NCI-H226 (cell line): Measurements from ENCODE around the gene ZFP69B.
"Not testable (repeated sequence)": the region's sequence is repeated elsewhere in the genome, so short reads cannot be mapped to it uniquely, and the experiment has no call there.

Experiments used
- DNase-seq: peaks from one replicate; pipeline ENCODE4 v3.0.0-alpha.2; 2015

Gene ZFP69B

GRCh38 chr1:40438391-40439015 is 11.8 kb upstream of the ZFP69B start:
- no peak for DNase-seq

GRCh38 chr1:40439247-40439646 is 11.0 kb upstream of the ZFP69B start:
- no peak for DNase-seq

GRCh38 chr1:40450495-40451237 is 390 bp downstream of the ZFP69B start:
- no peak for DNase-seq

GRCh38 chr1:40451238-40451585 is 936 bp downstream of the ZFP69B start:
- no peak for DNase-seq

GRCh38 chr1:40454873-40455272 is 4.6 kb downstream of the ZFP69B start:
- no peak for DNase-seq

- no peak for DNase-seq
Observed at GRCh38 chr1:40462956-40463590, 12.8 kb downstream of the ZFP69B start.

- DNase-seq: no peak
Observed at GRCh38 chr1:40469327-40469726, 19.1 kb downstream of the ZFP69B start.

- no peak for DNase-seq
Observed at GRCh38 chr1:40475268-40475667, 25.0 kb downstream of the ZFP69B start.

GRCh38 chr1:40476924-40477677 is 26.8 kb downstream of the ZFP69B start, which contains the start of gene ZFP69:
Gene ZFP69, plus strand, starts transcription at chr1:40477290. Its CDS starts 2,072 bp downstream, at chr1:40479362.
- peak; percentile 43 for DNase-seq

GRCh38 chr1:40477678-40478053 is 27.4 kb downstream of the ZFP69B start:
- no peak for DNase-seq

- no peak for DNase-seq
Observed at GRCh38 chr1:40478276-40478675, 28.0 kb downstream of the ZFP69B start.

- no peak for DNase-seq
Observed at GRCh38 chr1:40479156-40479555, 28.9 kb downstream of the ZFP69B start.

GRCh38 chr1:40495315-40495903 is 45.1 kb downstream of the ZFP69B start:
- no peak for DNase-seq

- DNase-seq: not testable (repeated sequence)
Observed at GRCh38 chr1:40502651-40503050, 52.4 kb downstream of the ZFP69B start.

- no peak for DNase-seq
Observed at GRCh38 chr1:40507973-40508372, 57.7 kb downstream of the ZFP69B start.

GRCh38 chr1:40508375-40509341 is 58.4 kb downstream of the ZFP69B start, which contains the start of gene EXO5:
Gene EXO5, plus strand, starts transcription at chr1:40508767. Its CDS starts 5,778 bp downstream, at chr1:40514545.
- DNase-seq: peak; percentile 83
